Endothelial cell of hepatic sinusoid (primary cell): ENCODE data around the gene TMPRSS3.

Experiments used
- in situ Hi-C: cut with HindIII; loops from 2 replicates; pipeline ENCODE4 v1.10.0; 2017; ENCODE audit warnings: low sequenced_read_pairs

The TMPRSS3 gene

DNA sequence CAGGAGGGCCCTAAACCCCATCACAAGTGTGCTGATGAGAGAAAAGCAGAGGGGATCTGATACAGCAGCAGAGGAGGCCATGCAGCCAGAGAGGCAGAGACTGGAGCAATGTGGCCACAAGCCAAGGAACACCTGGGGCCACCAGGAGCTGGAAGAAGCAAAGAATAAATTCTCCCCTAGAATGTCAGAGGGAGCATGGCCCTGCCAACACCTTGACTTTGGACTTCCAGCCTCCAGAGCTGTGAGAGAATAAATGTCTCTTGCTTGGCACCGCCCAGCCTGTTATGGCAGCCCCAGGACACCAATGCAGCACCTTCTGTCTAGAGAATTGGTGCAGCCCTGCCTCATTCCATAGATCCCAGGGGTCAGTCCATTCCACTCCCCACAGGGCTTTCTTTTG lies 33.2 kb upstream of the TMPRSS3 start:
- in situ Hi-C loops: loop anchor here (10.0 kb wide), 1 partner anchor 494 kb away; no protein-coding TSS in a partner anchor

DNA sequence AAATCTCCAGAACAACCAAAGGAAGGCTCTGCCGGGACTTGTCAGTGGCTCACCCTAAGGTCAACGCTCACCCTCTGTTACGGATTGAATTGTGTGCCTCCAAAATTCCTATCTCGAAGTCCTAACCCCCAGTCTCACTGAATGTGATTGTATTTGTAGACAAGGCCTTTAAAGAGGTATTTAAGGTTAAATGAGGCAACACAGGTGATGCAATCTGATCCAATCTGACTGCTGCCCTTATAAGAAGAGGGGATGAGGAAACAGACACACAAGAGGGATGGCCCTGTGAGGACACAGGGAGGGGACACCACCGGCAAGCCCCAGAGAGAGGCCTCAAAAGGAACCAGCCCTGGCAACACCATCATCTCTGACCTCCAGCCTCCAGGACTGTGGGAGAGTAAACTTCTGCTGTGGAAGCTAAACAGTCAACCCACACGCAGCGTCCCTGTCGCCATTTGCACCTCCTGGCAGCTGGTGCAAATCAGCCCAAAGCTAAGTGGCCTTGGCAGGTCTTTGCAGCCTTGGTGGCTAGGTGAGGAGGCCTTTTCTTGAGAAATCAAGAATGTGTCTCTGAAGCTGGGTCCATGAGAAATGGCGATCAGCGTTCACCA lies 32.1 kb upstream of the TMPRSS3 start:
- in situ Hi-C loops: loop anchor here (10.0 kb wide), 1 partner anchor 493 kb away; no protein-coding TSS in a partner anchor

DNA sequence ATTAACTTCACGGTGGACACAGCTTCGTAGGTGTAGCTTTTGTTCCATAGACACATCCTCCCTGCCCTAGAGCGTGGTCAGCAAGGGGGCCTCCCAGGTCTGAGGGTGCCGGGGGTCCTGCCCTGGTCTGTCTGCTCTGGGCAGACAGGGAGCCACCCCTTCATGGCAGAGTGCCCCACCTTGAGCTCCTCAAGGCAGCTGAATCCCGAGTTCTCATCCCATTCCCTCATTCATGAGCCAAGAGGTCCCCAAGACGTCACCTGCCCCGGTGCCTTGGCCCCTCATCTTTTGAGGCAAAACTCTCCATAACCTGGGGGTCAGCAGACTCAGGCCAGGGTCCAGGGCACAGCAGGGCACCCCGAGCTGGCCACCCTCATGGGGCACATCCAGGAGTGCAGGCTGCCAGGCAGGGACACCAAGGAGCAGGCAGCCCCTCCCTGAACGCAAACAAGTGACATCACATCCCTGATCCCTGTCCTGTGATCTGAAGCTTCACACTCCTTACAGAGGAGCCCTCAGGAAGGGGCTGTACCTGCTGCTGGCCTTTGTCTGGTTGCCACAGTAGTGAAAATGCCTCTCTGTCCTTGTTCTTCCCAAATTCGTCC lies 31.1 kb upstream of the TMPRSS3 start:
- in situ Hi-C loops: loop anchor here (10.0 kb wide), 1 partner anchor 492 kb away; no protein-coding TSS in a partner anchor

DNA sequence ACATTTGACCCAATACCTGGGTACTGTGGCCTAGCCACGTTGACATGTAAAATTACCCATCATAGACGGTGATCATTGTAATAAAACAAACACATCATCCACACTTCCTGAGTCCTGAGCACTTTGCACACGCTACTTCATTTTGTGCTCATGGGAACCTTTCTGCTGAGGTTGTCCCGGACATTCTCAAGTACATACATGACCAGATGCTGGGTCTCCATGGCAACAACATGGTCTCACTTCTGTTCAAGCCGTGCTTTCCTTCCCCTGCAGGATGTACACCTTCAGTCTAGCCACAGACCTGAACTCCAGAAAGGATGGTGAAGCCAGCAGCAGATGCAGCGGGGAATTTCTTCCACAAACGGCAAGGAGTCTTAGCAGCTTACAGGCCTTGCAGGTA lies 30.6 kb upstream of the TMPRSS3 start:
- in situ Hi-C loops: loop anchor here (10.0 kb wide), 1 partner anchor 492 kb away; no protein-coding TSS in a partner anchor

DNA sequence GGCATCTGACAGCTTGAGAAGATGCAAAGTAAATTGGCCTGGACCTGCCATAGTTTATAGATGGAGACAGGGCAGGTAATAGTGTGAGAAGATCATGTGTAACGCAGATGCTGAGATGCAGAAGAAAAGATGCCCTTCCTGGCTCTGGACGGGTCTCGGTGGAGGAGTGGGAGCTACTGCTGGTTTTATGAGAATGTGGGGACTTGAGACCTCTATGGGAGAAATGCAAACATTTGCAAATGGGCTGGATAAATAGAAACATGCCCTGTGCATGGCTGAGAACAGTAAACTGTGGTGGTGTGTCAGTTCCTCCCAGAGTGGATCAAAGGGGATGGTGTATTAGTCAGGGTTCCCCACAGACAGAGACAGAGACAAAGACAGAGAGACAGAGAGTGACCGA lies 29.7 kb upstream of the TMPRSS3 start:
- in situ Hi-C loops: loop anchor here (10.0 kb wide), 1 partner anchor 491 kb away; no protein-coding TSS in a partner anchor

DNA sequence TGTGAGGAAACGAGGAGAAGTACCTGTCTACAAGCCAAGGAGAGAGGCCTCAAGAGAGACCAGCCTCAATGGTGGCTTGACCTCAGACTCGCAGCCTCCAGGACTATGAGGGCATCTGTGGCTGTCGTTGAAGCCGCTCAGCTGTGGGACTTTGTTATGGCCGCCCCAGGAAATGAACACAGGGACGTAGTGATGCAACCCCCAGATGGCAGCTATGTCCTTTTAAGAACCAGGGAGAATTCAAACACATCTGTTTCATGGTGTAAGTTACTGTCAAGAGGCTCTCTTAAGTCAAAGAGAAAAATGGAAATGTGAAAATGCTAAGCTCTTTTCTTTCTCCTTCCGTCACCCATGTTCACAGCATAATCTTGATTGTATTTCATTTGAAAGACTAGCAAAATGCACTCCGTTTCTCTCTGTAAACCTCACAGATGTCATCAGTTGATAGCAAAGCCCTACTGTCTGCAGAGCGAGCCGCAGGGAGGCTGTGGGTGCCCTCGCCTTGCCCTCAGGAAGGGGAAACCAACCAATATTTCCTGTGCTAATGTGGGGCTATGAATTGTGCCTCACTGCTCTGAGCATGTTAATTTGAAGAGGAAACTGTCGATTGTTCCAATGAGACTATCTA lies 29.2 kb upstream of the TMPRSS3 start:
- in situ Hi-C loops: loop anchor here (10.0 kb wide), 1 partner anchor 490 kb away; no protein-coding TSS in a partner anchor

DNA sequence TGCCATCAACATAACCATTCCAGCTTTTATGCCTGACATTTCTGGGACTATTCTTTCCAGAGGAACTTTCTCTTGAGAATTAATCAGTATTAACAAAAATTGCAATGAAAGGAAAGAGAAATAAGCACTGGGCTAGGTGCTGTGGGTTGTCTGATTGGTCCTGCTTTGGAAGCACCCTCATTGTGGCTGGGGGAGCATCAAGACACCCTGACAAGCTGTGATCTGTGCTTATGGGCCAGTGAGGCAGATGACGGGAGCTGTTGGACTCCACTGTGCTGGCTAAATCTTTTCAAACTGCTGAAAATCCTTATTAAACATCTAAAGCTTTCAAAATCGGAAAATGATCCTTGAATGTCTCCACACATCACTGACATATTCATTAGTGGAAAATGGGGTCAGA lies 27.8 kb upstream of the TMPRSS3 start:
- in situ Hi-C loops: loop anchor here (10.0 kb wide), 1 partner anchor 489 kb away; no protein-coding TSS in a partner anchor

DNA sequence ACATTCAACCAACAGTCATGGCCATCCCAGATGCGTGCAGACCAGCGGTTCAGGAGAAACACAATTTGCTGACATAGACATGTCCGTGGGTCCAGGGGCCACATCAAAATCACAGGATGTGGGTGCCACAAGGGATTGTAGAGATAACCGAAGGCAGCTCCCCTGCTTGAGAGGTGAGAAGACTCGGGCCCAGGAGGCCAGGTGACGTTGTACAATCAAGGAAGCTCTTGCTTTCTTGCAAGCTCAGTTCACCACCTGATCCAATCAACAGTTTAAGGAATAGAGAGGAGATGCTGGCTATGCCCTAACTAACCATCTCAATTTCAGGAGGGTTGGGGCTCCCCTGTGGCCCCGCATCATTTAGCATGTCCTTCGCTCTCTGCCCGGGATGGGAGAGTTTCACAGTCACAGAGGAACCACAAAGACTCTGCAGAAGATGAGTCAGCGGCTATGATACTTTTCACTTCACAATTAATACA lies 27.4 kb upstream of the TMPRSS3 start:
- in situ Hi-C loops: loop anchor here (10.0 kb wide), 1 partner anchor 488 kb away; no protein-coding TSS in a partner anchor

DNA sequence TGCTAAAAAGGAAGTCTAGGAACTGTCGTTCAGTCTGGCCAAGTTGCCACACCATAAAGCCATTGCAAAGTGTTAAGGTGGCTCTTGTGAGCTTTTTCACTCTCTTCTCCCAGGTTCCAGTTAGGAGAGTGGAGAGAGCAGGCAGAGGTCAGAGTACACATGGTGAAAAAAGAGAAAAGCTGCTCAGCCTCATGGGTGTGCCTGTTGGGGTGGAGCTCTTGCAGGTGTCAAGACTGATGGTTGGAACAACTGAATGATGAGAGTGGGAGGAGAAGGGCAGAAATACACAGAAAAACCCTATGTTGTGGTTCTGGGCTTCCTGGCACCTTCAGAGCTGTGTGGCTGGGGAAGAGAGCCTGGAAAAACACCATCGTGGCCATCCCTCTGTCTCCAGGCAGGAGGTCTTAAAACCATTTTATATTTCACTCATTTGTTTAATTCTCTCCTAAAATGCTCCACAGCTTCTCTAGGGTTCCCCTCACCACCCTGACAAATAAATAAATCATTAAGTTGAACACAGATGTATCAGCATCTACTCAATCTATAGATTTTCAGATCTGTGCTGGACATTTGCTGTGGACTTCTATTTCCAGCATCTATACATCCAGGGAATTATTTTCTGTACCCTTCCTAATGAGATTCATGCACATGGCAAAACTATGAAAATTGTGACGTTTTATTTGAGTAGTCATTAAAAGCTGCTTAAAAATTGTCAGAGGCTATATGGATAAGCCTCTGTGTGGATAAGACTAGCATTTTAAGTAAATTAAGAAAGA lies 25.4 kb upstream of the TMPRSS3 start:
- in situ Hi-C loops: loop anchor here (10.0 kb wide), 1 partner anchor 486 kb away; no protein-coding TSS in a partner anchor

DNA sequence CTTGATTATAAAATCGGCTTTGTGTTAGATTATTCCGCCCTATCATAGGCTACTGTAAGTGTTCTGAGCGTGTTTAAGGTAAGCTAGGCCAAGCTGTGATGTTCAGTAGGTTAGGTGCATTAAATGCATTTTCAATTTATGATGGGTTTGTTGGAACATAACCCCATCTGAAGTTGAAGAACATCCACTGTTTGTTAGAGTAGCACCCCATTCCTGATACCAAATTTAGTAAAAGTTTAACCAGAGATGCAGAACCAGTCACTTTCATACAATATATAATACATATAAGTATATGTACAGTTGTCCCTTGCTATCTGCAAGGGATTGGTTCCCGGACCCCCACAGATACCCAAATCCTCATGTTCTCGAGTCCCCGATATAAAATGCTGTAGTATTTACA lies 24.0 kb upstream of the TMPRSS3 start:
- in situ Hi-C loops: loop anchor here (10.0 kb wide), 1 partner anchor 485 kb away; no protein-coding TSS in a partner anchor

DNA sequence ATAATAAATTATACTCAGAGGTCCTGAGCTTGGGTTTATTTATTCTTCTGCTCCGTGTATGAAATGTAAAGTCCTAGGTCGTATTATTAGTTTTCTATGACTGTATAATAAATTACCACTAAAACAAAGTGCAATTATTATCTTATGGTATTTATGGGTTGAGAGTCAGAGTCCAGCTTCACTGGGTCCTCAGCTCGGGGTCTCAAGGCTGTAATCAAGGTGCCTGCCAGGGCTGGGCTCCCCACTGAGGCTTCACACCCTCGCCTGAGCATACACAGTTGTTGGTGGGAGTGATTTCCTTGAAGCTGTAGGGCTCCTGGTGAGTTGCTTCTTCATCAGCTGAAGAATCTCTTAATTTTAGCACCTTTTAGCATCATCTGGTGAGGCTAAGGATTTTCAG lies 23.0 kb upstream of the TMPRSS3 start:
- in situ Hi-C loops: no loop called here

DNA sequence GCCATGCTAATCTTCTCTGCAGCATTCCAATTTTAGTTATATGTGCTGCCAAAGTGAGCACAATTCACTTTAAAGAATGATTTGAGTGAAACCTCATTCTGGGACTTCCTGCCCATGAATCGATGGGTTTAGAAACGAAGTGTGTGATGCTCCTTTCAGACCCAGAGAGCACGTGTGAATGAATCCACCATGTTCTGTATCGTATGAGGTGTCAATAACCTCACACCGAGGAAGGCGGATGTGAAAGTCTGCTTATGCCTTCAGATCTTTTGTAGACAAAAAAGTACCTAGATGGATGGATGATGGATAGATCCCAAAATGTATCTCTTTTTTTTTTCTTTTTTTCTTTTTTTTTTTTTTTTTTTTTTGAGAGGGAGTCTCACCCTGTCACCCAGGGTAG lies 21.7 kb upstream of the TMPRSS3 start:
- in situ Hi-C loops: no loop called here

DNA sequence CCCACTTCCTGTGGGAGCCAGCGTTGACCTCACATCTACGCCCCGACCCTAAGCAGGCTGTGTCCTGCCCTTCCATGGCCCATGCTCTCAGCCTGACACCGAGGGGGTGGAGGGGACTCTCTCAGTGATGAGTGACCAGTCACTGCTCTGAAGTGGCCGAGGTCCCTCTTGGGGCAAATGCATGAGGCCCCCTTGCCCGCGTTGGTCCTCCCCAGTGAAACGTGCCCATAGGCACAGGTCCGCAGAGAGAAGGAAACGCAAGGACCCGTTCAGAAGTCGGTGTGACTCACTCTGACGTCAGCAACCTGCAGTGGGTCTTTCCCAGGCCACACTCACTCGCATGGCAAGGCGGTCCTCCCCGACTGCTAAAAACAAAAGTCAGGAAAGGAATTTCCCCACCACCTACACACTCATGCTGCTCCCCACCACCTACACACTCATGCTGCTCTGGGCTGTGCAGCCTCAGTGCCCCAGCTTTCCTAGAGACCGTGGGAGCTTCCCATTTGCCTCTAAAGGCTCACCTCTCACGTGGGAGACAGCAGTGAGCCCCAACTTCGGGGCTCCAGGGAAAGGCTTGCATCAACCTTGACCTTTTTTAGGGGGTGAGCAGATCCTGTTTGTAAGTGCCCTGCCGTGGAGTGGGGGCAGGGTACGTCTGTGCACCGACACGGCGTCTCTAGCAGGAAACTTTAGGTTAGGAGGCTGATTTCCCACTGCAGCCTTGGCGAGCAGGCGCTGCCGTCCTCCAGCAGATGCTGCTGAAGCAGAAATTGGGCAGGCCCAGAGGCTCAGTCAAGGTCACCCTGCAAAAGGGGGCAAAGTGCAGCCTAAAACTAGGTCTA lies 19.3 kb upstream of the TMPRSS3 start:
- in situ Hi-C loops: no loop called here

DNA sequence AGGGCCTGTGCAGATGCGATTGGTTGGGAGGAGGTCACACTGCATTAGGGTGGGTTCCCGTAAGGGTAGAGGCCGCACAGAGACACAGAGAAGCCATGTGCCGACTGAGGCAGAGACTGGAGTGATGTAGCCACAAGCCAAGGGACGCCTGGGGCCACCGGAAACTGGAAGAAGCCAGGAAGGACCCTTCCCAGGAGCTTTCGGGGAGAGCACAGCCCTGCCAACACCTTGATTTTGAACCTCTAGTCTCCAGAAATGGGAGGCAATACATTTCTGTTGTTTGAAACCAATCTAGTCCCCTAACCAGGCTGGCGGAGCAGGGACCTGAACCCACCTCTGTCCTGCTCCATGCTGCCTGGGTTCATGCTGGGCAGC lies 18.7 kb upstream of the TMPRSS3 start:
- in situ Hi-C loops: no loop called here

DNA sequence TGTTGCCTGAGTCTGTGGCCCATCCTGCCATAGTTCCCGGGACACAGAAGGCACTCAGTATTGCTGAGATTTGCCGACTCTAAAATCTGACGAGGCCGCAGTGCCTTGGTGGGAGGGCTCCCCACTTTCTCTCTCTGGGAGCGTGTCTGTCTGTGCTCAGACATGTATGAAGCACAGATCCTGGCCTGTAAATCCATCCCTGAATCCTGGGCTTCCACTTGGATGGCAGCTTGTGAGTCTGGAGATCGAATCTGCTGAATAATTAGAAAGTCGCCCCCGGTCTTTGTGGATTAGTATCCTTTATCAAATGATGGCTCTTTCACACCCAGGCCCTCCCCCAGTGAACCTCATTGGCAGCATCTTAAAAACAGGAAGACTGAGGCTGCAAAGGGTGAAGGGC lies 18.2 kb upstream of the TMPRSS3 start:
- in situ Hi-C loops: no loop called here

DNA sequence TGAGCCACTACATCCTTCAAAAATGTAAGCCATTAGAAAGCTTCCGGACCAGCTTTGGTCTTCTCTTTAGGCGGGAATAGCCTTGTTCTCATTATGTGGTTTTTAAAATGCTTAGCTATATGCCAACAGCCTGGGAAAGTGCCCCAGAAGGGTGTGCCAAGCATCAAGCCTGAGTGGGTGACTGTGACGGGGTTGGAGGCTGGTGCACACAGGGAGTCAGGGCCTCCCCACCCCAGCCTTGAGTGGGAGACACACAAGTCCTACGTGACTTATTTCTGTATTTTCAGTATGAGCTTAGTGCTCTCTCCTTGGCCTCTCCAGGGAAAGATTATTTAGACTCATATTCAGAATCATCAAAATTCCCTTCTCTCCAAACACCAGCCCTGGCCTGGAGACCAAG lies 17.6 kb upstream of the TMPRSS3 start:
- in situ Hi-C loops: no loop called here

DNA sequence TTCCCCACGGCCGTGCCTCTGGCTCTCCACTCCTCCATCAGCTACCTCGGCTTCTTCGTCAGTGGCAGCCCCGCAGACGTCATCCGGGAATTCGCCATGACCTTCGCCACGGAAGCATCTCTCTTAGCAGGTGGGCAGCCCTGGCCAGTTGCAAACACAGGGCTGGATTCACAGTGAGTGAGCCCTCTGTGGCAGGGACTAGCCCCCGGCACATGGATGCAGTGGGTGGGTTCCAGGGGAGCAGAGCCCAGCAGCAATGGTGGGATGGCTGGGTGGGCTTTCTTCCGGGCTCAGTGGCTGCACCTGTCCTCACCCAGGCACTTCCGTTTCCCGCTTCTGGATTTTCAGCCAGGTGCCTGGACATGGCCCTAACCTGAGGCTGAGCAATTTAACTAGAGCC lies 17.2 kb upstream of the TMPRSS3 start:
- in situ Hi-C loops: no loop called here

DNA sequence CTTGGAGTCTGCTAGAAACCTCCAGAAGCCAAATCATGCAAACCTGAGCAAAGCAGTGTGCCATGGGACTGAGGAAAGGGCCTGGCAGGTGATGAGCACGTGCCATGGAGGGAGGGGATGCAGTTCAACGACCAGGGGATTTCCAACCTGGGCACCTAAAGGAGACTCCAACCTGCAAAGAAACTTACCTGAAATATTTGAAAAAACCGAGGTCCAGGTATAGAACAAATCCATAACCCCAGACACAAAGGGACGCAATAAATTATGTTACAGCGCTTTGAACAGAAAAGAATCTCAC lies 16.7 kb upstream of the TMPRSS3 start:
- in situ Hi-C loops: no loop called here

DNA sequence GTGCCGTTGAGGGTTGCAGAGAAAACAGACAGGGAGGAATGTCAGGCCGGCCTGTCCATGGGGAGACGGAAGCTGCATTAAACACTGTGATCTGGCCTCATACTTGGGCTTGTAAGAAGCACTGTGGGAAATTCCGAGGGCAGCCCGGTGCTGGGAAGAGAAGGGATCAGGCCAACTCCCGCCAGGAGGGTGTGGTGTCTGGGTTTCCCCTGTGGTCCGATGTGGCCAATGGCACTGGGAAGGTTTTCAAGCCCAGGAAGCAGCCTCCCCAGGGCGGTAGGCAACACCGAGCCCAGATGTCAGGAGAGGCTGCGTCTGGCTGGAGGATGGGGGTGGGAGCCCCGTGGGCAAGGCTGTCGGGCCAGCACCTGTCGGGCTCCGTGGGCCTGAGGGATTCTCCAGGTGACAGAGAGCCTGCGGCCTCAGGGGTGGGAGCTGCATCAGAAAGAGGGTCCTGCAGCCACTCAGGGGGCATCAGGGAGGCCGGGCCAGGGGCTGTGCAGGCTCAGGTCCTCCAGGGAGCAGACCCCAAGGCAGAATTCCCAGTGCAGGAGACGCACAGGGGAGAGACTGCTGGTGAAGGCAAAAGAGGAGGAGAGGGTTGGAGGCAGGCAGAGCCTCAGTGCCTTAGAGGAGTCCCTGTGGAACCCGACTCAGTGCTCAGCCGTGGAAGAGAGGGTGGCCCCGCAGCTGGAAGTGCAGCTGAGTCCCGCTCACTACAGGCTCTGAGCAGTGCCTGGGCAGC lies 16.2 kb upstream of the TMPRSS3 start:
- in situ Hi-C loops: no loop called here
